H9 (cell line): ENCODE results near the gene ZFPM1. TPM values are rescaled to one million over a fixed set of nuclear protein-coding genes. Genes with fewer than 3 reads are reported as not detected.

Experiments used
- DNase-seq: peaks from one replicate; pipeline ENCODE4 v3.0.0-alpha.2; 2017
- H2AFZ ChIP-seq: one replicate; pipeline ENCODE4 v1.6.1; 2013; ENCODE audit warnings: mild to moderate bottlenecking, low read length, control low read depth, moderate library complexity
- H2AK5ac ChIP-seq: 2 replicates; pipeline ENCODE4 v1.6.1; 2013; ENCODE audit warnings: low read length, control low read depth, mixed read lengths; ENCODE audit not compliant: insufficient read length
- H2BK120ac ChIP-seq: one replicate; pipeline ENCODE4 v1.6.1; 2013; ENCODE audit warnings: low read depth, mild to moderate bottlenecking, low read length, control low read depth, inconsistent platforms; ENCODE audit not compliant: poor library complexity, severe bottlenecking
- H2BK12ac ChIP-seq: 2 replicates; pipeline ENCODE4 v1.6.1; 2013; ENCODE audit warnings: low read length, control low read depth, mixed read lengths, low read depth; ENCODE audit not compliant: insufficient read length
- H2BK15ac ChIP-seq: 2 replicates; pipeline ENCODE4 v1.6.1; 2013; ENCODE audit warnings: low read depth, low read length, control low read depth
- H2BK20ac ChIP-seq: one replicate; pipeline ENCODE4 v1.6.1; 2013; ENCODE audit warnings: low read depth, mild to moderate bottlenecking, low read length, control low read depth, inconsistent platforms; ENCODE audit not compliant: poor library complexity, severe bottlenecking
- H2BK5ac ChIP-seq: 2 replicates; pipeline ENCODE4 v1.6.1; 2013; ENCODE audit warnings: low read length, control low read depth, mixed read lengths; ENCODE audit not compliant: insufficient read length
- H3K14ac ChIP-seq: 2 replicates; pipeline ENCODE4 v1.6.1; 2013; ENCODE audit warnings: low read length, control low read depth; ENCODE audit not compliant: insufficient read depth
- H3K18ac ChIP-seq: 2 replicates; pipeline ENCODE4 v1.6.1; 2013; ENCODE audit warnings: low read depth, mild to moderate bottlenecking, mixed read lengths, low read length, control low read depth; ENCODE audit not compliant: insufficient read length
- H3K23ac ChIP-seq: 2 replicates; pipeline ENCODE4 v1.6.1; 2013; ENCODE audit warnings: low read length, control low read depth, mixed read lengths, low read depth; ENCODE audit not compliant: insufficient read length
- H3K23me2 ChIP-seq: 2 replicates; pipeline ENCODE4 v1.6.1; 2013; ENCODE audit warnings: low read depth, mild to moderate bottlenecking, mixed read lengths, low read length, control low read depth; ENCODE audit not compliant: insufficient read length, poor library complexity, severe bottlenecking
- H3K27ac ChIP-seq: 2 replicates; pipeline ENCODE4 v1.5.1; 2013; ENCODE audit warnings: low read length, control low read depth, mixed read lengths, low read depth; ENCODE audit not compliant: insufficient read length
- H3K27me3 ChIP-seq: 2 replicates; pipeline ENCODE4 v1.6.1; 2013; ENCODE audit warnings: low read length, control low read depth, inconsistent platforms; ENCODE audit not compliant: insufficient read depth
- H3K4ac ChIP-seq: 2 replicates; pipeline ENCODE4 v1.6.1; 2013; ENCODE audit warnings: low read depth, mild to moderate bottlenecking, control low read depth, inconsistent platforms, low read length, moderate library complexity
- H3K4me1 ChIP-seq: 2 replicates; pipeline ENCODE4 v1.6.1; 2013; ENCODE audit warnings: low read length, control low read depth, inconsistent platforms; ENCODE audit not compliant: insufficient read depth
- H3K4me2 ChIP-seq: 2 replicates; pipeline ENCODE4 v1.6.1; 2013; ENCODE audit warnings: low read length, control low read depth, mixed read lengths; ENCODE audit not compliant: insufficient read length, insufficient read depth
- H3K56ac ChIP-seq: 2 replicates; pipeline ENCODE4 v1.6.1; 2013; ENCODE audit warnings: low read depth, mild to moderate bottlenecking, mixed read lengths, low read length, control low read depth; ENCODE audit not compliant: insufficient read length
- H3K79me1 ChIP-seq: 2 replicates; pipeline ENCODE4 v1.6.1; 2013; ENCODE audit warnings: low read depth, mild to moderate bottlenecking, moderate library complexity, low read length, control low read depth, inconsistent platforms; ENCODE audit not compliant: insufficient read depth, poor library complexity, severe bottlenecking
- H3K79me2 ChIP-seq: 2 replicates; pipeline ENCODE4 v1.6.1; 2013; ENCODE audit warnings: low read length, control low read depth, inconsistent platforms; ENCODE audit not compliant: insufficient read depth
- H3K9ac ChIP-seq: 2 replicates; pipeline ENCODE4 v1.6.1; 2013; ENCODE audit warnings: low read length, control low read depth, mixed read lengths; ENCODE audit not compliant: insufficient read length; ENCODE audit errors: extremely low read depth
- H3K9me3 ChIP-seq: one replicate; pipeline ENCODE4 v1.6.1; 2013; ENCODE audit warnings: low read depth, low read length, inconsistent platforms; ENCODE audit not compliant: control insufficient read depth
- H3T11ph ChIP-seq: one replicate; pipeline ENCODE4 v1.6.1; 2013; ENCODE audit warnings: mild to moderate bottlenecking, low read length, control low read depth, inconsistent platforms
- H4K20me1 ChIP-seq: one replicate; pipeline ENCODE4 v1.6.1; 2013; ENCODE audit not compliant: control insufficient read depth, insufficient read length, insufficient read depth
- H4K5ac ChIP-seq: 2 replicates; pipeline ENCODE4 v1.6.1; 2013; ENCODE audit warnings: low read depth, mild to moderate bottlenecking, mixed read lengths, low read length, control low read depth; ENCODE audit not compliant: insufficient read length
- H4K8ac ChIP-seq: replicated peaks from 2 replicates; pipeline ENCODE4 v1.6.1; 2013; ENCODE audit warnings: low read length, control low read depth, mixed read lengths, low read depth; ENCODE audit not compliant: insufficient read length
- H4K91ac ChIP-seq: 2 replicates; pipeline ENCODE4 v1.6.1; 2013; ENCODE audit warnings: low read depth, mild to moderate bottlenecking, moderate library complexity, mixed read lengths, low read length, control low read depth; ENCODE audit not compliant: insufficient read length
- H3K27ac Mint-ChIP-seq, 3 experiments: 2 replicates in 2 of 3; 3 replicates in 1 of 3; pipeline ENCODE4 v1.8.0; 2020 to 2021; ENCODE audit warnings: mixed read lengths in 3 of 3, mild to moderate bottlenecking in 1 of 3, moderate library complexity in 1 of 3
- H3K27me3 Mint-ChIP-seq: 2 replicates; pipeline ENCODE4 v1.8.0; 2021; ENCODE audit warnings: low read depth, mild to moderate bottlenecking, moderate library complexity, mixed read lengths
- H3K36me3 Mint-ChIP-seq, 3 experiments: 2 replicates in 2 of 3; 3 replicates in 1 of 3; pipeline ENCODE4 v1.8.0; 2020 to 2021; ENCODE audit warnings: low read depth in 3 of 3, mixed read lengths in 3 of 3; ENCODE audit not compliant: insufficient read depth in 1 of 3
- H3K4me1 Mint-ChIP-seq, 2 experiments: 2 replicates each; pipeline ENCODE4 v1.8.0; 2020; ENCODE audit warnings: mixed read lengths in 2 of 2
- H3K4me3 Mint-ChIP-seq, 2 experiments: 2 replicates in 1 of 2; 3 replicates in 1 of 2; pipeline ENCODE4 v1.8.0; 2020 to 2021; ENCODE audit warnings: mild to moderate bottlenecking in 2 of 2, mixed read lengths in 2 of 2, moderate library complexity in 1 of 2
- H3K9me3 Mint-ChIP-seq, 2 experiments: 2 replicates in 1 of 2; 3 replicates in 1 of 2; pipeline ENCODE4 v1.8.0; 2020; ENCODE audit warnings: mild to moderate bottlenecking in 2 of 2, mixed read lengths in 2 of 2, moderate library complexity in 1 of 2
- CTCF ChIP-seq: fragments of 200-600 bp; sonication (generic); conservative IDR thresholded peaks from 3 replicates; pipeline ENCODE4 v1.8.0; 2021; ENCODE audit warnings: antibody characterized with exemption, mild to moderate bottlenecking
- WGBS: extraction: QIAGEN DNeasy Blood & Tissue Kit; methylation state at CpG from one replicate; pipeline ENCODE4 v1.1.7; 2013; ENCODE audit warnings: missing lambda C conversion rate, low lambda C conversion rate, mixed read lengths; ENCODE audit not compliant: insufficient read length; ENCODE audit errors: extremely low coverage; 5-methylcytosine and 5-hydroxymethylcytosine counted together
- total RNA-seq: library from RNA; stranded (reverse); gene quantifications from 2 replicates; pipeline ENCODE4 v1.2.1, GENCODE V29; 2021

Gene ZFPM1
- total RNA-seq, 1 experiment from 2014 or later = 3.6 TPM

- H2BK20ac ChIP-seq = no peak overlapping the region
- no peak overlapping the region for H4K5ac ChIP-seq
- no peak for DNase-seq
- no peaks in the 10 kb centered on the region for H3K79me1 ChIP-seq
- H2AFZ ChIP-seq = no peak overlapping the region
- H3K14ac ChIP-seq = no peak overlapping the region
- no peaks in the 10 kb centered on the region for H3K9me3 ChIP-seq
- no peak overlapping the region for H4K8ac ChIP-seq
- no peak overlapping the region for H3K18ac ChIP-seq
- no peaks in the 10 kb centered on the region for H3K27me3 ChIP-seq
- H3K23ac ChIP-seq = no peak overlapping the region
- H3K4ac ChIP-seq = no peak overlapping the region
- no peak overlapping the region for H3K4me2 ChIP-seq
- Mint-ChIP-seq H3K4me3 (no peak overlapping the region; a peak in 1 of 5 replicates), H3K9me3 (no peaks in the 10 kb centered on the region), H3K4me1 (no peaks in the 10 kb centered on the region), H3K36me3 (peaks cover 0 to 16% (median 8%) of the 10 kb centered on the region in 3 experiments; a peak in 3 of 7 replicates), H3K27ac (peak overlapping the region in 1 of 3 experiments; percentile 48; a peak in 1 of 7 replicates), H3K27me3 (peaks cover 5% of the 10 kb centered on the region; the same call in 1 of the 2 replicates)
- no peaks in the 10 kb centered on the region for H3K4me1 ChIP-seq
- no peak for TF ChIP-seq CTCF
- no peak overlapping the region for H4K91ac ChIP-seq
- no CpG with 5 or more reads among the region's 29 CpGs for WGBS
- no peak overlapping the region for H2BK12ac ChIP-seq
- no peak overlapping the region for H2BK15ac ChIP-seq
- no peak overlapping the region for H3K9ac ChIP-seq
- H2AK5ac ChIP-seq = no peak overlapping the region
- no peak overlapping the region for H3T11ph ChIP-seq
- no peak overlapping the region for H2BK5ac ChIP-seq
- no peaks in the 10 kb centered on the region for H3K79me2 ChIP-seq
- H3K56ac ChIP-seq = no peak overlapping the region
- no peak overlapping the region for H3K27ac ChIP-seq
- no peaks in the 10 kb centered on the region for H3K23me2 ChIP-seq
- no peaks in the 10 kb centered on the region for H4K20me1 ChIP-seq
- no peak overlapping the region for H2BK120ac ChIP-seq
Measured at GRCh38 chr16:88526008-88526905, 73.2 kb downstream of the ZFPM1 start.
